ENCODE measurements around the gene MEF2A. TPM values are rescaled to one million over a fixed set of nuclear protein-coding genes. Genes with fewer than 3 reads are reported as not detected.

Gene MEF2A
- total and polyA plus RNA-seq, 10 of the 15 experiments (the other 5 are each of a cell fraction or from before 2014, with no cell fraction given) = 7.2 to 46.7 (median 35.9) TPM

- TF ChIP-seq EP300 (IDR thresholded peaks at IDR 0.05; ENCODE audit: borderline replicate concordance in 1 of 2, control insufficient read depth in 1 of 2, low read depth in 2 of 2, low read length in 2 of 2) = no peak
- no peak for TF ChIP-seq ZZZ3 (IDR thresholded peaks at IDR 0.05; ENCODE audit: control insufficient read depth, insufficient read length, low read depth)
- no peak for TF ChIP-seq SMAD5 (IDR thresholded peaks at IDR 0.05; ENCODE audit: low read depth)
- no peak for TF ChIP-seq PAX5 (IDR thresholded peaks at IDR 0.05; ENCODE audit: borderline replicate concordance, low read depth, low read length)
- TF ChIP-seq TCF3 (IDR thresholded peaks at IDR 0.05; ENCODE audit: borderline replicate concordance, insufficient read depth, low read depth, low read length) = no peak
- TF ChIP-seq REST (IDR thresholded peaks at IDR 0.05; ENCODE audit: low read depth, low read length) = no peak
- no peak for TF ChIP-seq YY1 (IDR thresholded peaks at IDR 0.05; ENCODE audit: low read depth, low read length)
These were observed 92.2 kb downstream of the MEF2A start (continued) for GRCh38 chr15:99657996-99658395.

GRCh38 chr15:99662903-99663302, 97.1 kb downstream of the MEF2A start:
- Histone ChIP-seq H3K9ac (ENCODE audit: control insufficient read depth, insufficient read depth, low read length) (no peak overlapping the region), H2AFZ (ENCODE audit: control insufficient read depth, low read depth, low read length) (no peak overlapping the region), H3K4me3 (no peak overlapping the region), H3K9me3 (replicated peaks; ENCODE audit: control insufficient read depth, insufficient read depth, low read length) (no peaks in the 10 kb centered on the region; the same call in 2 of the 3 replicates), H3K27me3 (replicated peaks in 1 of 2; ENCODE audit: control insufficient read depth in 2 of 2, insufficient read depth in 2 of 2, low read length in 1 of 2) (no peaks in the 10 kb centered on the region), H3K4me1 (ENCODE audit: control insufficient read depth, insufficient read depth, low read length) (no peaks in the 10 kb centered on the region), H3K27ac (ENCODE audit: control insufficient read depth, insufficient read depth) (no peak overlapping the region), H4K20me1 (ENCODE audit: control insufficient read depth, insufficient read depth) (no peaks in the 10 kb centered on the region), H3K79me2 (ENCODE audit: control insufficient read depth, insufficient read depth, low read length) (no peaks in the 10 kb centered on the region; the same call in 1 of the 2 replicates), H3K4me2 (ENCODE audit: control insufficient read depth, insufficient read depth) (no peak overlapping the region), H3K36me3 (ENCODE audit: control insufficient read depth in 2 of 2, insufficient read depth in 2 of 2, low read length in 1 of 2) (peaks cover 0 to 8% of the 10 kb centered on the region in 2 experiments; a peak in 2 of 4 replicates)
- POLR2A ChIA-PET = no interaction called here
- RAD21 ChIA-PET (ENCODE audit: unreplicated experiment) = no interaction called here
- no peak for FAIRE-seq
- SMC1A ChIA-PET (ENCODE audit: uncharacterized antibody, unreplicated experiment) = interaction anchor here (1.7 kb wide), 1 partner anchor 91 kb away, joined by 5 read pairs; no protein-coding TSS in a partner anchor
- ATAC-seq = no peak
- CTCF ChIA-PET = no interaction called here
- no peak for DNase-seq (ENCODE audit: low read depth, low spot score)
- in situ Hi-C loops (cut with MboI) (no loop called here), intact Hi-C loops (cut with micrococcal nuclease; ENCODE audit: unreplicated experiment) (no loop called here)
- BruUV-seq (replicated peaks) = no TSS peak
- WGBS (ENCODE audit: insufficient coverage, insufficient replicate concordance, low lambda C conversion rate, missing lambda C conversion rate) = 100% methylated on average over 2 of the region's 2 CpGs
- TF ChIP-seq JUNB (IDR thresholded peaks at IDR 0.05) (no peak), SREBF1 (IDR thresholded peaks at IDR 0.05; ENCODE audit: low read length) (no peak), CEBPZ (IDR thresholded peaks at IDR 0.05; ENCODE audit: low read depth, low read length) (no peak), BCL11A (IDR thresholded peaks at IDR 0.05; ENCODE audit: low read depth, low read length) (no peak), ZNF274 (IDR thresholded peaks at IDR 0.05; ENCODE audit: insufficient read depth, insufficient read length) (no peak), USF1 (IDR thresholded peaks at IDR 0.05; ENCODE audit: borderline replicate concordance, extremely low read length, insufficient read depth, low read depth, low read length) (no peak), SUZ12 (IDR thresholded peaks at IDR 0.05; ENCODE audit: unreplicated experiment) (no peak), CREB1 (IDR thresholded peaks at IDR 0.05; ENCODE audit: low read depth) (no peak), NRF1 (conservative IDR thresholded peaks at IDR 0.05; ENCODE audit: low read depth, low read length) (no peak)
